SK-N-SH treated with all-trans-retinoic acid at 6 μM for 48 hours (cell line): ENCODE data around the gene PM20D1.
"Not testable (repeated sequence)": the region's sequence is repeated elsewhere in the genome, so short reads cannot be mapped to it uniquely, and the experiment has no call there.

Source experiments
- ATAC-seq: fragments of 200-7000 bp; cut with Tn5 transposase; 3 replicates; pipeline ENCODE4 v1.9.1; 2020; ENCODE audit warnings: mild to moderate bottlenecking, moderate library complexity
- ARNTL ChIP-seq: fragments of 450-650 bp; formaldehyde crosslinking; IDR thresholded peaks from 2 replicates; pipeline ENCODE4 v1.5.0; 2020; ENCODE audit warnings: low read depth, mild to moderate bottlenecking, moderate library complexity, borderline replicate concordance
- BACH2 ChIP-seq: fragments of 250-450 bp; sonication (Bioruptor Pico); IDR thresholded peaks from 2 replicates; pipeline ENCODE4 v1.9.0; 2021; ENCODE audit warnings: mild to moderate bottlenecking, borderline replicate concordance
- CSDC2 ChIP-seq: fragments of 250-450 bp; sonication (Bioruptor Pico); IDR thresholded peaks from 2 replicates; pipeline ENCODE4 v1.5.0; 2020; ENCODE audit warnings: mild to moderate bottlenecking, moderate library complexity
- ESRRG ChIP-seq: fragments of 250-450 bp; sonication (Bioruptor Pico); IDR thresholded peaks from 2 replicates; pipeline ENCODE4 v1.6.1; 2021; ENCODE audit warnings: mild to moderate bottlenecking
- GLIS3 ChIP-seq: fragments of 250-450 bp; sonication (Bioruptor Pico); IDR thresholded peaks from 2 replicates; pipeline ENCODE4 v1.5.0; 2020; ENCODE audit warnings: mild to moderate bottlenecking, moderate library complexity
- ISL1 ChIP-seq: fragments of 250-450 bp; sonication (Bioruptor Pico); IDR thresholded peaks from 2 replicates; pipeline ENCODE4 v2.1.2; 2022; ENCODE audit warnings: mild to moderate bottlenecking, moderate library complexity
- OSR1 ChIP-seq: fragments of 250-450 bp; sonication (Bioruptor Pico); IDR thresholded peaks from 2 replicates; pipeline ENCODE4 v1.8.0; 2022; ENCODE audit warnings: moderate library complexity, mild to moderate bottlenecking, inconsistent platforms
- PPARA ChIP-seq: fragments of 250-450 bp; sonication (Bioruptor Pico); IDR thresholded peaks from 2 replicates; pipeline ENCODE4 v1.5.0; 2020; ENCODE audit warnings: mild to moderate bottlenecking, borderline replicate concordance
- RARB ChIP-seq: fragments of 250-450 bp; sonication (Bioruptor Pico); IDR thresholded peaks from 2 replicates; pipeline ENCODE4 v1.8.0; 2021; ENCODE audit warnings: mild to moderate bottlenecking, moderate library complexity
- SNAI2 ChIP-seq: fragments of 250-450 bp; sonication (Bioruptor Pico); IDR thresholded peaks from 2 replicates; pipeline ENCODE4 v1.5.0; 2020; ENCODE audit warnings: mild to moderate bottlenecking, moderate library complexity
- TCF4 ChIP-seq: fragments of 250-450 bp; sonication (Bioruptor Pico); IDR thresholded peaks from 2 replicates; pipeline ENCODE4 v1.8.0; 2021; ENCODE audit warnings: mild to moderate bottlenecking, moderate library complexity, borderline replicate concordance
- TOX ChIP-seq: fragments of 250-450 bp; sonication (Bioruptor Pico); IDR thresholded peaks from 2 replicates; pipeline ENCODE4 v1.8.0; 2021; ENCODE audit warnings: mild to moderate bottlenecking, moderate library complexity, borderline replicate concordance
- ZC3H10 ChIP-seq: fragments of 250-450 bp; sonication (Bioruptor Pico); IDR thresholded peaks from 2 replicates; pipeline ENCODE4 v1.5.1; 2021; ENCODE audit warnings: mild to moderate bottlenecking, moderate library complexity
- ZFP3 ChIP-seq: fragments of 250-450 bp; sonication (Bioruptor Pico); IDR thresholded peaks from 2 replicates; pipeline ENCODE4 v1.5.0; 2020; ENCODE audit warnings: mild to moderate bottlenecking, moderate library complexity
- ZFP30 ChIP-seq: fragments of 450-650 bp; formaldehyde crosslinking; IDR thresholded peaks from 2 replicates; pipeline ENCODE4 v1.5.0; 2022; ENCODE audit warnings: mild to moderate bottlenecking, moderate library complexity
- ZNF565 ChIP-seq: fragments of 450-650 bp; formaldehyde crosslinking; conservative IDR thresholded peaks from 2 replicates; pipeline ENCODE4 v1.5.0; 2020; ENCODE audit warnings: low read depth, mild to moderate bottlenecking, moderate library complexity
- ZNF8 ChIP-seq: fragments of 450-650 bp; formaldehyde crosslinking; IDR thresholded peaks from 2 replicates; pipeline ENCODE4 v1.5.0; 2020; ENCODE audit warnings: mild to moderate bottlenecking, moderate library complexity
- TF ChIP-seq, protein P1 (sequence below): fragments of 250-450 bp; sonication (Bioruptor Pico); IDR thresholded peaks from 2 replicates; pipeline ENCODE4 v1.5.0; 2020; ENCODE audit warnings: mild to moderate bottlenecking, moderate library complexity
- TF ChIP-seq, protein P2 (sequence below): fragments of 250-450 bp; sonication (Bioruptor Pico); IDR thresholded peaks from 2 replicates; pipeline ENCODE4 v1.5.1; 2020; ENCODE audit warnings: low read depth, mild to moderate bottlenecking, moderate library complexity
- TF ChIP-seq, protein P3 (sequence below): fragments of 250-450 bp; sonication (Bioruptor Pico); IDR thresholded peaks from 2 replicates; pipeline ENCODE4 v1.8.0; 2021; ENCODE audit warnings: low read depth, mild to moderate bottlenecking, moderate library complexity, borderline replicate concordance
- TF ChIP-seq, protein P4 (sequence below): fragments of 250-450 bp; sonication (Bioruptor Pico); IDR thresholded peaks from 2 replicates; pipeline ENCODE4 v1.8.0; 2020; ENCODE audit warnings: mild to moderate bottlenecking, moderate library complexity, borderline replicate concordance

Gene PM20D1

DNA sequence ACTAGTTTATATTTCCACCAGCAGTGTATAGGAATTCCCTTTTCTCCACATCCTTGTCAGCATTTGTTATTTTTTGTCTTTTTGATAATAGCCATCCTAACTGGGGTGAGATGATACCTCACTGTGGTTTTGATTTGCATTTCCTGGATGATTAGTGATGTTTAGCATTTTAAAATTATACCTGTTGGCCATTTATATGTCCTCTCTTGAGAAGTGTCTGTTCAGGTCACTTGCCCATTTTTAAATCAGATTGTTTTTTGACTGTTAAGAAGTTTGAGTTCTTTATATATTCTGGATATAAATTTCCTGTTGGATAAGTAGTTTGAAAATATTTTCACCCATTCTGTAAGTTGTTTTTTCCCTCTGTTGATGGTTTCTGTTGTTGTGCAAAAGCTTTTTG is 31.0 kb upstream of the PM20D1 start:
- ATAC-seq: no peak
- TF ChIP-seq ARNTL: no peak
- TF ChIP-seq CSDC2: no peak
- no peak for TF ChIP-seq PPARA (CRISPR knock-in tag)
- TF ChIP-seq TCF4 (CRISPR knock-in tag): no peak
- no peak for TF ChIP-seq ZFP30 (CRISPR knock-in tag)
- TF ChIP-seq, protein P1, sequence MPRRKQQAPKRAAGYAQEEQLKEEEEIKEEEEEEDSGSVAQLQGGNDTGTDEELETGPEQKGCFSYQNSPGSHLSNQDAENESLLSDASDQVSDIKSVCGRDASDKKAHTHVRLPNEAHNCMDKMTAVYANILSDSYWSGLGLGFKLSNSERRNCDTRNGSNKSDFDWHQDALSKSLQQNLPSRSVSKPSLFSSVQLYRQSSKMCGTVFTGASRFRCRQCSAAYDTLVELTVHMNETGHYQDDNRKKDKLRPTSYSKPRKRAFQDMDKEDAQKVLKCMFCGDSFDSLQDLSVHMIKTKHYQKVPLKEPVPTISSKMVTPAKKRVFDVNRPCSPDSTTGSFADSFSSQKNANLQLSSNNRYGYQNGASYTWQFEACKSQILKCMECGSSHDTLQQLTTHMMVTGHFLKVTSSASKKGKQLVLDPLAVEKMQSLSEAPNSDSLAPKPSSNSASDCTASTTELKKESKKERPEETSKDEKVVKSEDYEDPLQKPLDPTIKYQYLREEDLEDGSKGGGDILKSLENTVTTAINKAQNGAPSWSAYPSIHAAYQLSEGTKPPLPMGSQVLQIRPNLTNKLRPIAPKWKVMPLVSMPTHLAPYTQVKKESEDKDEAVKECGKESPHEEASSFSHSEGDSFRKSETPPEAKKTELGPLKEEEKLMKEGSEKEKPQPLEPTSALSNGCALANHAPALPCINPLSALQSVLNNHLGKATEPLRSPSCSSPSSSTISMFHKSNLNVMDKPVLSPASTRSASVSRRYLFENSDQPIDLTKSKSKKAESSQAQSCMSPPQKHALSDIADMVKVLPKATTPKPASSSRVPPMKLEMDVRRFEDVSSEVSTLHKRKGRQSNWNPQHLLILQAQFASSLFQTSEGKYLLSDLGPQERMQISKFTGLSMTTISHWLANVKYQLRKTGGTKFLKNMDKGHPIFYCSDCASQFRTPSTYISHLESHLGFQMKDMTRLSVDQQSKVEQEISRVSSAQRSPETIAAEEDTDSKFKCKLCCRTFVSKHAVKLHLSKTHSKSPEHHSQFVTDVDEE (CRISPR knock-in tag): no peak
- no peak for TF ChIP-seq ISL1
- TF ChIP-seq, protein P2, sequence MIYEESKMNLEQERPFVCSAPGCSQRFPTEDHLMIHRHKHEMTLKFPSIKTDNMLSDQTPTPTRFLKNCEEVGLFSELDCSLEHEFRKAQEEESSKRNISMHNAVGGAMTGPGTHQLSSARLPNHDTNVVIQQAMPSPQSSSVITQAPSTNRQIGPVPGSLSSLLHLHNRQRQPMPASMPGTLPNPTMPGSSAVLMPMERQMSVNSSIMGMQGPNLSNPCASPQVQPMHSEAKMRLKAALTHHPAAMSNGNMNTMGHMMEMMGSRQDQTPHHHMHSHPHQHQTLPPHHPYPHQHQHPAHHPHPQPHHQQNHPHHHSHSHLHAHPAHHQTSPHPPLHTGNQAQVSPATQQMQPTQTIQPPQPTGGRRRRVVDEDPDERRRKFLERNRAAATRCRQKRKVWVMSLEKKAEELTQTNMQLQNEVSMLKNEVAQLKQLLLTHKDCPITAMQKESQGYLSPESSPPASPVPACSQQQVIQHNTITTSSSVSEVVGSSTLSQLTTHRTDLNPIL (CRISPR knock-in tag): no peak
- TF ChIP-seq, protein P3, sequence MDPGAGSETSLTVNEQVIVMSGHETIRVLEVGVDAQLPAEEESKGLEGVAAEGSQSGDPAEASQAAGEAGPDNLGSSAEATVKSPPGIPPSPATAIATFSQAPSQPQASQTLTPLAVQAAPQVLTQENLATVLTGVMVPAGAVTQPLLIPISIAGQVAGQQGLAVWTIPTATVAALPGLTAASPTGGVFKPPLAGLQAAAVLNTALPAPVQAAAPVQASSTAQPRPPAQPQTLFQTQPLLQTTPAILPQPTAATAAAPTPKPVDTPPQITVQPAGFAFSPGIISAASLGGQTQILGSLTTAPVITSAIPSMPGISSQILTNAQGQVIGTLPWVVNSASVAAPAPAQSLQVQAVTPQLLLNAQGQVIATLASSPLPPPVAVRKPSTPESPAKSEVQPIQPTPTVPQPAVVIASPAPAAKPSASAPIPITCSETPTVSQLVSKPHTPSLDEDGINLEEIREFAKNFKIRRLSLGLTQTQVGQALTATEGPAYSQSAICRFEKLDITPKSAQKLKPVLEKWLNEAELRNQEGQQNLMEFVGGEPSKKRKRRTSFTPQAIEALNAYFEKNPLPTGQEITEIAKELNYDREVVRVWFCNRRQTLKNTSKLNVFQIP: no peak
- TF ChIP-seq OSR1: no peak
- no peak for TF ChIP-seq SNAI2 (CRISPR knock-in tag)
- no peak for TF ChIP-seq ESRRG
- no peak for TF ChIP-seq ZNF8 (CRISPR knock-in tag)

DNA sequence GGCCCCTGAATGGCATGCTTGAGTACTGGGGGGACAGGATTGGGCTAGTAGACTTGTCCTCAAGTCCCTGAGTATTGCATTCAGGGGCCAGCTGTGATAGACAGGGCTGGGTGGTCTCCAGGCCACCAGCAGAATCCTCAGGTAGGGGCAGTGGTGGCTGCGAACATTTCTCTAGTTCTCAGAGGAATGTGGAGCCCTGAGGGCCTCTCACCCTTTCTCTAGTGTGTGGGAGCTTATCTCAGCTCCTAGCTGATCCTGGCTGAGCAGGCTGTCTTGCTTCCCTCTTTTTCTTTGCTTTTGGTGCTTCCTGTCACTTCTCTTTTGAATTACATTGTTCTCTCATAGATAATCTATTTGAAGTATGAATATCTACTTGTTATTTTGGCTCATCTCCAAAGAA is 30.0 kb upstream of the PM20D1 start:
- no peak for ATAC-seq
- TF ChIP-seq CSDC2 (no peak), ZNF8 (CRISPR knock-in tag) (no peak), TOX (no peak), PPARA (CRISPR knock-in tag) (no peak), RARB (CRISPR knock-in tag) (no peak)

DNA sequence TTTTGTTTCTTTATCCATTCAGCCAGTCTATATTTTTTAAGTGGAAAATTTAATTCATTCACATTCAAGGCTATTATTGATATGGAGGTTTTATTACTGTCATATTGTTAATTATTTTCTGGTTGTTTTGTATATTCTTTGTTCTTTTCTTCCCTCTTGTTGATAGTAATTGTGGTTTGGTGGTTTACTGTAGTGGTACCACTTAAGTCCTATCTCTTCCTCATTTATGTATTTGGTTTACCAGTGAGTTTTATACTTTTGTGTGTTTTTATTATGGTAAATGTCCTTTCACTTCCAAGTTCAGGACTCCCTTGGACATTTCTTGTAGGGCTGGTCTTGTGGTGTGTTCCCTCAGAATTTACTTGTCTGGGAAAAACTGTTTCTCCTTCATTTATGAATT is 28.1 kb upstream of the PM20D1 start:
- TF ChIP-seq CSDC2 (no peak), RARB (CRISPR knock-in tag) (no peak), GLIS3 (CRISPR knock-in tag) (no peak), BACH2 (CRISPR knock-in tag) (no peak), TCF4 (CRISPR knock-in tag) (no peak), PPARA (CRISPR knock-in tag) (no peak), ZFP3 (no peak), ZNF565 (CRISPR knock-in tag) (no peak), ZFP30 (CRISPR knock-in tag) (no peak), OSR1 (no peak), ZC3H10 (CRISPR knock-in tag) (no peak)
- TF ChIP-seq, protein P4, sequence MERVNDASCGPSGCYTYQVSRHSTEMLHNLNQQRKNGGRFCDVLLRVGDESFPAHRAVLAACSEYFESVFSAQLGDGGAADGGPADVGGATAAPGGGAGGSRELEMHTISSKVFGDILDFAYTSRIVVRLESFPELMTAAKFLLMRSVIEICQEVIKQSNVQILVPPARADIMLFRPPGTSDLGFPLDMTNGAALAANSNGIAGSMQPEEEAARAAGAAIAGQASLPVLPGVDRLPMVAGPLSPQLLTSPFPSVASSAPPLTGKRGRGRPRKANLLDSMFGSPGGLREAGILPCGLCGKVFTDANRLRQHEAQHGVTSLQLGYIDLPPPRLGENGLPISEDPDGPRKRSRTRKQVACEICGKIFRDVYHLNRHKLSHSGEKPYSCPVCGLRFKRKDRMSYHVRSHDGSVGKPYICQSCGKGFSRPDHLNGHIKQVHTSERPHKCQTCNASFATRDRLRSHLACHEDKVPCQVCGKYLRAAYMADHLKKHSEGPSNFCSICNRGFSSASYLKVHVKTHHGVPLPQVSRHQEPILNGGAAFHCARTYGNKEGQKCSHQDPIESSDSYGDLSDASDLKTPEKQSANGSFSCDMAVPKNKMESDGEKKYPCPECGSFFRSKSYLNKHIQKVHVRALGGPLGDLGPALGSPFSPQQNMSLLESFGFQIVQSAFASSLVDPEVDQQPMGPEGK (CRISPR knock-in tag): no peak
- TF ChIP-seq, protein P2 (CRISPR knock-in tag): no peak
- TF ChIP-seq, protein P1 (CRISPR knock-in tag): no peak
- no peak for ATAC-seq

DNA sequence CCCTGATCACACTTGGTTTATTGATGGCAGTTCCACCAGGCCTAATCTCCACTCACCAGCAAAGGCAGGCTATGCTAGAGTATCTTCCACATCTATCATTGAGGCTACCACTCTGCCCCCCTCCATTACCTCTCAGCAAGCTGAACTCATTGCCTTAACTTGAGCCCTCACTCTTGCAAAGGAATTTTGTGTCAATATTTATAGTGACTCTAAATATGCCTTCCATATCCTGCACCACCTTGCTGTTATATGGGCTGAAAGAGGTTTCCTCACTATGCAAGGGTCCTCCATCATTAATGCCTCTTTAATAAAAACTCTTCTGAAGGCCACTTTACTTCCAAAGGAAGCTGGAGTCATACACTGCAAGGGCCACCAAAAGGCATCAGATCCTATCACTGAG is 23.2 kb upstream of the PM20D1 start:
- ATAC-seq: not testable (repeated sequence)
